CD4-positive, alpha-beta T cell treated with Interleukin-4 for 1 hour (primary cell): ENCODE measurements around the gene ACOXL.
A peak's percentile ranks its signal among the peaks of the same experiment; 100 is the strongest.

ENCODE experiments used
- DNase-seq, 2 donors: peaks; one replicate each; pipeline ENCODE4 v3.0.0-alpha.2; 2020 to 2022

ACOXL gene

GRCh38 chr2:110799376-110799775, 67.0 kb downstream of the ACOXL start:
- DNase-seq, result no peak

GRCh38 chr2:110800611-110801402, 68.4 kb downstream of the ACOXL start:
- DNase-seq, result no peak

- no peak for DNase-seq
These were observed 70.0 kb downstream of the ACOXL start for GRCh38 chr2:110802208-110802932.

DNA sequence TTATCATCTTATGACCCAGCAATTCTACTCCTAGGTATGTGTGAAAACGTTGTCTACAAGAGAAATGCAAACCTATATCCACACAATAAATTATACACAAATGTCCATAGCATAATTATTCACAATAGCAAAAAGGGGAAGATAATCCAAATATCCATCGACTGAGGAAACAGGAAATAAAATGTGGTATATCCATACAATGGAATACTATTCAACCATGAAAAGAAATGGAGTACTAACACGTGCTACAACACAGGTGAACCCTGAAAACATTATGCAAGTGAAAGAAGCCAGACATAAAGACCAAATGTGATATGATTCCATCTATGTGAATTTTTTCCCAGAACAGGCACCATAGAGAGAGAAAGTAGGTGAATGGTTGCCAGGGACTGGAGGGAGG, 72.1 kb downstream of the ACOXL start:
- DNase-seq, result no peak

DNA sequence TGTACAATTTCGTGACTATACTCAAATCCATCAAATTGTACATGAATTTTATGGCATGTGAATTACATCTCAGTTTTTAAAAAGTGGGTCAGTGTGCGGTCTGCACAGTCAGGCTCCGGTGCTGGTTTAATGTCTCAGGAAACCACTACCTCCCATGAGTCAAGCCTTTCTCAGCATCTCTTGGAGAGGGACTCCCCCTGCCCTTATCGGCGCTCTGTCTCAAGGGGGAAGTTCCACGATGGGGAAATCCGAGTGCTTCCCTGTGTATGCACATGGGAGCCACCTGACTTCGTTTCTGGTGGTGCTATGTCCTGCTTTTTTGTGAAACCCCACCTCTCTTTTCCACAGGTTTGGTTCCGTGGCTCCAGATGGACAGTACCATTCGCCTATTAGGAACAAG, 72.5 kb downstream of the ACOXL start:
- DNase-seq, result peak; percentile 54 to 68

- DNase-seq, result peak in 1 of 2 donors; percentile 17
These were observed 73.6 kb downstream of the ACOXL start for GRCh38 chr2:110805894-110806452.

DNA sequence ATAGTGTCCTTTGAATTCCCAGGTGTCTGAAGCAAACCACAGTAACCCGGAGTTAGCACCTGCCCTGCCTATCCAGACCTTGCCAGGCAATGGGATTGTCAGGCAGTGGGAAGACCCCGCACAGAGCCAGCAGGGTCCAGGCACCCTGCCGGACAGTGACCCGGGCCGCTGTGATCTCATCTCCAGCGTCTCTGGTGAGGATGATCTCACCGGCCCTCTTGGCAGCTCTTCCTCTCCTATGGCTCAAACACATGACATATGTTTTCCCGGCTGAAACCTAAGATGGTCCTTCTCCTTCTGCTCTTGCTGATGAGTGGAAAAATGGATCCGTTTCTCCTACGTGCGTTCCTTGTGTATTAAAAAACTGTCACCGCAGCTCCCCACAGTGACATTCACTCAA, 75.1 kb downstream of the ACOXL start:
- no peak for DNase-seq

DNA sequence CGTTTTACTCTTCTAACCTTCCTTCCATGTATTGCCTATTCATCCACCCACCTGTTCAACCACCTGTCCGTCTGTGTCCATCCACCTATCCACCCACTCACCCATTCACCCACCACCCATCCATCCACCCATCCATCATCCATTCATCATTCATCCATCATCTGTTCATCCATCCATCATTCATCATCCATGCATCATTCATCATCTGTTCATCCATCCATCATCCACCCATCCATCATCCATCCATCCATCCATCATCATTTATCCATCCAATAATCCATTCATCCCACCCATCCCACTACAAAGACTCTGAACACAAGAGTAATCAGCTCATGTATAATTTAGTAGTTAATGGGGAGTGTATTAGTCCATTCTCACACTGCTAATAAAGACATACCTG, 78.0 kb downstream of the ACOXL start:
- DNase-seq, result no peak

DNA sequence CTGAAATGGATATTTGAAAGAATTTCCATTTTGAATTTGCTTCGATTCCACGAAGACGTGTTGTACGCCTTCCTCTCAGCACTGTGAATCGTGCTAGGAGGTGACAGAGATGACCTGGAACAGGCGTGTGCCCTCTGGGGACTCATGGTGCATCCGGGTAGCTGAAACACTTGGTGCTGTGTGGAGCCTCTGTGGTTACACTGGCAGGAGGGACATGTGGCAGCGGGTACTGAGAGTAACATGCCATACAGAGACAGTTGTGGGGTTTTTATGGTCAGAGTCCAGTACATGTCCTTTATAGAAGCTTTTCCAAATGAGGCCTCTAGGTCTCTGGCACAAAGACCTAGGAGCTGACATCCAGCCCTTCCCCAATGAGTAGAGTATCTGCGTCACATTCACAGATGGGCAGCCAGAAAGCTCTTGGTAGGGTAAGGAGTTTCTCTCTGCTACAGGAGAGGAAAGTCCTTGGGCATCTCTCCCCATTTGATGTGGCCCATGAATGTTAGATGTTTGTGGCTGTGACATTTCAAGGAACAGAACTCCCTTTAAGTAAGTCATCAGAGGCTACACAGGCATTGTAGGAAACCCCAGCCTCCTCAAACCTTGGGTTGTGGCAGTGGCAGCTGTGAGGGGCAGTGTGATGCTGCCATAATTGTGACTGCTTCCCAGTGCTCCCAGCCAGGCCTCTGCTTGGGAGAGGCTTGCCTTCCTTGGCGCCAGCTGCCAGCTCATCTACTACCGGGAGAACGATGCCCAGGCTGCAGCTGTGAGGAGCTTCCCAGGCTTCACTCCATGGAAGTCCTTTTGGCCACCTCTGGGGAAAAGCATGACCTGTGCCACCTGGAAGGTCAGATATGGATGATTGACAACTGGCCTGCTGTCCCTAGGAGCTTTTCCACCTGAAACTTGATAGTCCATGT, 80.6 kb downstream of the ACOXL start:
- DNase-seq, result no peak

GRCh38 chr2:110813896-110814295, 81.5 kb downstream of the ACOXL start:
- DNase-seq, result no peak

DNA sequence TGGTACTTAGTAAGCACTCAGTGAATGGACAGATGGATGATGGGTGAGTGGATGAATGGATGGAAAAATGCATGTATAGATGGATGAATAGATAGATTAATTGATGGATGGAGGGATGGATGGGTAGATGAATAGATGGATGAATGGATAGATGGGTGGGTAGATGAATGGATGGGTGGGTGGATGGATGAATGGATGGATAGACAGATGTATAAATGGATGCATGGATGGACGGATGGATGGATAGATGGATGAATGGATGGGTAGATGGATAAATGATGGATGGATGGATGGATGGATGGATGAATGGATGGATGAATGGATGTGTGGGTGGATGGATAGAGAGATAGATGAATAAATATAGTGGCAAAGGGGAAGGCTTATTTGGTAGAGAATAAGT, 83.6 kb downstream of the ACOXL start:
- DNase-seq, result no peak

DNA sequence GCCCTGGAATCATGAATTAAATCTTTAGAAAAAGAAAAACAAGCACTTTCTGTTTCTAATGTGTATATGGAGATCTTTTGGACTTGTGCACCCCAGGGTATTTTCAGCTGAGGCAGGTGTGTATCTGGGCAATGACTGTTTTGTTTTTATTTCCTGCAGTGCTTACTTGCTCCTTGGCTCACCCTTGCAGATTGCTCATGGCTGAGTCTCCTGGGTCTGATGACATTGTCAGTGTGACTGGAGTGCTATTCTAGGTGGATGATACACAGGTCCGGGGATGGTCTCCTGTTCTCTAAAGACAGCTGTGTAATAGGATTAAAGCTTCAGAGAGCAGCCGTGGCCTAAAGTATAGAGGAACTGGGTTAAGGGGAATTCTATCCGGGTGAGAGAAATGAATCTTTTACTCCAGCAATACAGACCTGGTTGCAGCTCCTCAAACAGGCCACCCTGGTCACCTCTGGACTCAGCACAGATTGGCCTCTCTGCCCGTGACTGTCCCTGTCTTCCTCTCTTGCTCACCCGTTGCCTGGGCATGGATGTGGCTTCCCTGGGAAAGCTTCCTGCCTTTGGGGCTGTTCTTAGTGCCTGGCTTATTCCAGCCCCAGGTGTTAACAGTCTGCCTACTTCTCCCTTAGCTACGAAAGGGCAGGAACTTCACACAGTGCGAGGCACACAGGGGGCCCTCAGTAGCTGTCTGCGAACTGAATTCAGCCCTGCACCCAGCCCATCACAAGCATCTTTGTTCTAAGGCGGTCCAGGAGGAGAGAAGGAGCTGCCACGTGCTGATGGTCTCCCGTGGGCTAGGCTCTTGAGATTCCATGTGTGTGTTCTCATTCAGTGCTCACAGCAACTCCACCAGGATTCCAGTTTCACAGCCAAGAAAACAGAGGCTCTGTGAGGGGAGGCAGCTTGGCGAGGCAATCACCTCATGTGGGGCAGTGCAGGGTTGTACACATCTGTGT, 84.3 kb downstream of the ACOXL start:
- no peak for DNase-seq

GRCh38 chr2:110818767-110819481, 86.6 kb downstream of the ACOXL start:
- no peak for DNase-seq

DNA sequence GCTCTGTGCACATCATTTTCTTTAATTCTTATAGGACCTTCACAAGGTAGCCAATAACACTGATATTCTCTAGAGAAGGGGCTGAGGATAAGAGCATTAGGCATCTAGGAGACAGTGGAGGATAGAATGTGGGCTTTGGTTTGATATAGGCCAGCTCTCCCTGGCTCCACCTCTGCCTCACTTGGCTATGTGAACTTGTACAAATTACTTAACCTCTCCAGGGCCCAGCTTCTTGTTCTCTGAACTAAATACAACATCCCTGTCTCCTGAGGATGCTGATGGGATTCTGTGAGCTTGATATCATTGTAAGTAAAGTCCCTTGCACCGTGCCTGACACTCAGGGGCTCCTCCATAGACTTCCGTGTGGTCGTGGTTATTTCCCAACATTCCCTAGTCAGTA, 87.3 kb downstream of the ACOXL start:
- no peak for DNase-seq

GRCh38 chr2:110820128-110820527, 87.8 kb downstream of the ACOXL start:
- no peak for DNase-seq

GRCh38 chr2:110823165-110823564, 90.8 kb downstream of the ACOXL start:
- no peak for DNase-seq

- no peak for DNase-seq
These were observed 95.1 kb downstream of the ACOXL start for GRCh38 chr2:110827511-110827910.

DNA sequence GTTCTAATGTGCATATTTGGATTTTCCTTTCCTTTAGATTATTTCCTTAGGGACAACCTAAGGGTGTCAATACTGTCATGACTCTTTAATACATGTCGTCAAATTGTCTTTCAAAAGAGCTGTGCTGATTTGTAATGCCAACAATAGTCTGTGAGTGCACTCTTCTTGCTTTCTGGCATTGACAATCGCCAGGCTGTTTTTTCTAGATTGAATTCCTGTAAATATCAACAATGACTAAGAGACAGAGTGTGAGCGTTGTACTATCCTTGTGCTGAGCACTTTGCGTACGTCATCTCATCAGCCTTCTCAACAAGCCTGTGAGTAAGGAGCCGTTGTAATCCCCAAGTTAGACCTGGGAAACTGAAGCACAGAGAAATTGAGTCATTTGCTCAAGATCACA, 96.0 kb downstream of the ACOXL start:
- no peak for DNase-seq

DNA sequence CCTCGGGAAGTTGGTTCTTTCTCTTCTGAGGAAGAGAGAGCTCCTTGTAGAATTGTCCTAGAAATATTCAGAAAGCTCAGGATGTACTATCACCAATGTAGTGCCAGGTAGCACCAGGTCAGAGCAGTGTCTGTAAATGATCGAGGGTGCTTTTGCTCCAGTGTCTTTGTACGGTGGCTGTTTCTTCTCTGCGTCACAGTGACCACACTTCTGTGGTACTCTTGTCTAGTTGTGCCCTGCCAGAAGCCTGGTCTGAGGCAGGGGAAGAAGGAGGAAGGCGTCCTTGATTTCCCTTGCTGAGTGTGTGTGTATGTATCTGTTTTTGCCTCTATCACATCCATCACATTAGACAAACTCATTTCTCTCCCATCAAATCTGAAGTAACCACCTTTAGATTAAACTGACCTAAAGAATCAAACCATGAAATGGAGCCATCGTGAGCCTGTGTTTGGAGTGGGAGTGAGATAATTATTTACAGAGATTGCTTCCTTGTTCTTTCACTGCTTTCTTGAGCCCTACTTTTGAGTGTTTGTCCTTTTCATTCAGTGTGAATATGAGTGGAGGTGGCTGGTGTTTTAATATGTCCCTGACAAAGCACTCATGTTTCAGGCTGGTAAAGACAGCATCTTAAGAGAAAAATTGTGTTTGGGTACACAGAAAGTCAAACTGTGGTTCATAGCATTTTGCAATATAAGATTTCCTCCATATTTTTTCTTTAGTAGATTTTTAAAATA, 97.2 kb downstream of the ACOXL start:
- no peak for DNase-seq

DNA sequence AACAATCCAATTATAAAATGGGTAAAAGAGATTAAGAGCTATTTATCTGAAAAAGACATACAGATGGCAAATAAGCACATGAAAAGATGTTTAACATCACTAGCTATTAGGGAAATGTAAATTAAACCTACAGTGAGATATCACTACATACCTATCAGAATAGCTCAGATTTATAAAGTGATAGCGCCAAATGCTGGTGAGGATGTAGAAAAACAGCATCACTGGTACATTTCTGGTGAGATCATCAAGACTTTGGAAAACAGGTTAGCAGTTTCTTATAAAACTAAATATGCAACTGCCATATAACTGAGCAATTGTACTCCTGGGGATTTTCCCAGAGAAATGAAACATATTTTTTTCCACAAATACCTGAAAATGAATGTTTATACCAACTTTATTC, 100.4 kb downstream of the ACOXL start:
- no peak for DNase-seq
